IMR-90 (cell line): Measurements from ENCODE around the gene ADGRL3. TPM values are rescaled to one million over a fixed set of nuclear protein-coding genes. Genes with fewer than 3 reads are reported as not detected.

ENCODE experiments used
- ATAC-seq: fragments of 200-7000 bp; cut with Tn5 transposase; 2 replicates; pipeline ENCODE4 v1.9.1; 2020; ENCODE audit warnings: low read depth, mild to moderate bottlenecking, moderate library complexity
- BruUV-seq: library from RNA; stranded (reverse); fragments of 400-500 nt; replicated peaks from 2 replicates; lab custom pipeline; 2021; lab: Mats Ljungman, UMichigan
- CTCF ChIA-PET: fragments of 300-600 bp; formaldehyde crosslinking; extraction: SDS; loops from one replicate; lab custom pipeline; 2021; ENCODE audit warnings: antibody characterized with exemption; lab: Yijun Ruan, JAX
- POLR2A ChIA-PET: fragments of 300-600 bp; sonication (Branson Sonifier 250); formaldehyde crosslinking; loops from one replicate; lab custom pipeline; 2022; ENCODE audit warnings: antibody characterized with exemption; ENCODE audit not compliant: unreplicated experiment; lab: Charles Lee
- DNase-seq: peaks from one replicate; pipeline ENCODE4 v3.0.0; 2013
- H2AFZ ChIP-seq: replicated peaks from 2 replicates; pipeline ENCODE3; 2013; ENCODE audit warnings: low read length, mild to moderate bottlenecking; ENCODE audit not compliant: poor library complexity
- H2AK5ac ChIP-seq: 2 replicates; pipeline ENCODE4 v1.6.1; 2013; ENCODE audit warnings: low read depth, low read length, inconsistent platforms
- H2AK9ac ChIP-seq: replicated peaks from 2 replicates; pipeline ENCODE3; 2013; ENCODE audit warnings: mild to moderate bottlenecking, low read depth, low read length, moderate library complexity; ENCODE audit not compliant: poor library complexity
- H2BK120ac ChIP-seq: 2 replicates; pipeline ENCODE4 v1.6.1; 2013; ENCODE audit warnings: low read depth, low read length, inconsistent platforms
- H2BK15ac ChIP-seq: 3 replicates; pipeline ENCODE4 v1.6.1; 2013; ENCODE audit warnings: low read depth, low read length, inconsistent platforms
- H2BK20ac ChIP-seq: 2 replicates; pipeline ENCODE4 v1.6.1; 2013; ENCODE audit warnings: low read depth, mild to moderate bottlenecking, inconsistent platforms, low read length, moderate library complexity
- H2BK5ac ChIP-seq: 2 replicates; pipeline ENCODE4 v1.6.1; 2013; ENCODE audit warnings: mild to moderate bottlenecking, low read depth, low read length, inconsistent platforms; ENCODE audit not compliant: poor library complexity, severe bottlenecking
- H3K14ac ChIP-seq: replicated peaks from 2 replicates; pipeline ENCODE4 v1.6.1; 2013; ENCODE audit warnings: low read depth, low read length, inconsistent platforms
- H3K18ac ChIP-seq: 2 replicates; pipeline ENCODE4 v1.6.1; 2013; ENCODE audit warnings: low read depth, low read length, control low read depth
- H3K23ac ChIP-seq: 2 replicates; pipeline ENCODE4 v1.6.1; 2013; ENCODE audit warnings: low read depth, low read length, inconsistent platforms
- H3K27ac ChIP-seq: 2 replicates; pipeline ENCODE4 v1.5.1; 2013; ENCODE audit warnings: mild to moderate bottlenecking, control low read depth, low read length; ENCODE audit not compliant: insufficient read depth
- H3K27me3 ChIP-seq: 2 replicates; pipeline ENCODE4 v1.6.1; 2013; ENCODE audit warnings: low read length; ENCODE audit not compliant: control insufficient read depth, insufficient read depth
- H3K36me3 ChIP-seq: 2 replicates; pipeline ENCODE4 v1.6.1; 2013; ENCODE audit warnings: low read length, mixed read lengths; ENCODE audit not compliant: control insufficient read depth, insufficient read depth
- H3K4ac ChIP-seq: 2 replicates; pipeline ENCODE4 v1.6.1; 2013; ENCODE audit warnings: low read depth, low read length, inconsistent platforms
- H3K4me1 ChIP-seq: 2 replicates; pipeline ENCODE4 v1.6.1; 2013; ENCODE audit warnings: low read length, mixed read lengths; ENCODE audit not compliant: control insufficient read depth, insufficient read depth
- H3K4me2 ChIP-seq: 2 replicates; pipeline ENCODE4 v1.6.1; 2013; ENCODE audit warnings: low read depth, mild to moderate bottlenecking, control low read depth, low read length, moderate library complexity
- H3K4me3 ChIP-seq: 2 replicates; pipeline ENCODE4 v1.5.1; 2013; ENCODE audit warnings: low read depth, mild to moderate bottlenecking, control low read depth, low read length, moderate library complexity; ENCODE audit not compliant: insufficient read depth
- H3K56ac ChIP-seq: 2 replicates; pipeline ENCODE4 v1.6.1; 2013; ENCODE audit warnings: low read length, inconsistent platforms; ENCODE audit not compliant: insufficient read depth; ENCODE audit errors: extremely low read depth
- H3K79me1 ChIP-seq, 2 experiments: 2 replicates each; pipeline ENCODE4 v1.6.1; 2013; ENCODE audit warnings: low read length in 2 of 2, inconsistent platforms in 1 of 2, low read depth in 1 of 2
- H3K9ac ChIP-seq: 2 replicates; pipeline ENCODE4 v1.6.1; 2013; ENCODE audit warnings: low read depth, low read length, control low read depth
- H3K9me1 ChIP-seq: 2 replicates; pipeline ENCODE4 v1.6.1; 2013; ENCODE audit warnings: low read length, inconsistent platforms; ENCODE audit not compliant: insufficient read depth
- H3K9me3 ChIP-seq: 2 replicates; pipeline ENCODE4 v1.6.1; 2013; ENCODE audit warnings: low read length; ENCODE audit not compliant: control insufficient read depth, insufficient read depth
- H4K20me1 ChIP-seq: 2 replicates; pipeline ENCODE4 v1.6.1; 2013; ENCODE audit warnings: low read length, inconsistent platforms; ENCODE audit not compliant: insufficient read depth
- H4K5ac ChIP-seq: 2 replicates; pipeline ENCODE4 v1.6.1; 2013; ENCODE audit warnings: mild to moderate bottlenecking, low read depth, low read length, control low read depth
- H4K8ac ChIP-seq, 2 experiments: 2 replicates each; pipeline ENCODE4 v1.6.1; 2013; ENCODE audit warnings: low read depth in 2 of 2, low read length in 2 of 2, control low read depth in 1 of 2, inconsistent platforms in 1 of 2
- H4K91ac ChIP-seq: 2 replicates; pipeline ENCODE4 v1.6.1; 2013; ENCODE audit warnings: low read depth, low read length, inconsistent platforms; ENCODE audit not compliant: insufficient read depth
- BHLHE40 ChIP-seq: fragments of 150-350 bp; IDR thresholded peaks from 2 replicates; pipeline ENCODE4 v1.6.1; 2016; ENCODE audit warnings: mild to moderate bottlenecking, low read depth, low read length
- CEBPB ChIP-seq: IDR thresholded peaks from 2 replicates; pipeline ENCODE4 v1.6.1; 2012; ENCODE audit warnings: low read depth, low read length, improper control_type of control experiment
- CHD1 ChIP-seq: IDR thresholded peaks from 2 replicates; pipeline ENCODE4 v1.6.1; 2012; ENCODE audit warnings: low read depth, low read length, improper control_type of control experiment
- CTCF ChIP-seq: conservative IDR thresholded peaks from 2 replicates; pipeline ENCODE4 v1.5.1; 2012; ENCODE audit warnings: mild to moderate bottlenecking, low read depth, low read length, improper control_type of control experiment
- ELK1 ChIP-seq: fragments of 150-350 bp; IDR thresholded peaks from 2 replicates; pipeline ENCODE4 v1.6.1; 2016; ENCODE audit warnings: low read depth, mild to moderate bottlenecking, low read length, moderate library complexity, borderline replicate concordance
- FOS ChIP-seq: fragments of 150-350 bp; IDR thresholded peaks from 2 replicates; pipeline ENCODE4 v1.6.1; 2016; ENCODE audit warnings: low read depth, low read length
- MAFK ChIP-seq: IDR thresholded peaks from 2 replicates; pipeline ENCODE4 v1.6.1; 2012; ENCODE audit warnings: low read depth, low read length, improper control_type of control experiment
- MAZ ChIP-seq: IDR thresholded peaks from 2 replicates; pipeline ENCODE4 v1.6.1; 2012; ENCODE audit warnings: low read depth, mild to moderate bottlenecking, low read length, improper control_type of control experiment, moderate library complexity, borderline replicate concordance
- MXI1 ChIP-seq: IDR thresholded peaks from 2 replicates; pipeline ENCODE4 v1.6.1; 2012; ENCODE audit warnings: low read depth, mild to moderate bottlenecking, low read length, moderate library complexity, borderline replicate concordance
- NFE2L2 ChIP-seq: fragments of 150-350 bp; IDR thresholded peaks from 2 replicates; pipeline ENCODE4 v1.6.1; 2016; ENCODE audit warnings: low read depth, mild to moderate bottlenecking, low read length
- POLR2A ChIP-seq: IDR thresholded peaks from 2 replicates; pipeline ENCODE4 v1.6.1; 2012; ENCODE audit warnings: mild to moderate bottlenecking, low read depth, low read length
- RAD21 ChIP-seq: IDR thresholded peaks from 2 replicates; pipeline ENCODE4 v1.6.1; 2012; ENCODE audit warnings: low read length, improper control_type of control experiment
- RCOR1 ChIP-seq: IDR thresholded peaks from 2 replicates; pipeline ENCODE4 v1.6.1; 2012; ENCODE audit warnings: mild to moderate bottlenecking, low read length, improper control_type of control experiment; ENCODE audit not compliant: insufficient replicate concordance
- RFX5 ChIP-seq: IDR thresholded peaks from 2 replicates; pipeline ENCODE4 v1.8.0; 2012; ENCODE audit warnings: low read depth, mild to moderate bottlenecking, low read length, moderate library complexity
- SMC3 ChIP-seq: fragments of 150-350 bp; IDR thresholded peaks from 2 replicates; pipeline ENCODE4 v1.6.1; 2016; ENCODE audit warnings: low read depth, mild to moderate bottlenecking, antibody characterized with exemption, low read length, moderate library complexity
- WGBS, 2 experiments: methylation state at CpG; one replicate each; pipeline versions ENCODE4 v1.1.5 to v1.1.7; 2013; ENCODE audit warnings: missing lambda C conversion rate in 2 of 2; ENCODE audit not compliant: insufficient read length in 1 of 2; ENCODE audit errors: extremely low coverage in 2 of 2; 5-methylcytosine and 5-hydroxymethylcytosine counted together
- dilution Hi-C: fragments of 300-500 bp; cut with HindIII; formaldehyde crosslinking; loops from one replicate; pipeline ENCODE4 v1.14.3; 2018; ENCODE audit warnings: low sequenced_read_pairs; ENCODE audit not compliant: unreplicated experiment
- in situ Hi-C: fragments of 300-500 bp; cut with MboI; formaldehyde crosslinking; loops from 3 replicates; pipeline ENCODE4 v1.14.3; 2019; ENCODE audit warnings: low sequenced_read_pairs, inconsistent platforms, mixed read lengths
- intact Hi-C: fragments of 100-400 bp; cut with micrococcal nuclease; formaldehyde crosslinking; loops from 2 replicates; pipeline ENCODE4 v1.10.0; 2022
- polyA plus RNA-seq, 3 experiments: library from polyadenylated mRNA; depleted of rRNA; stranded (reverse); fragments of >200 nt; gene quantifications; 2 replicates each; pipeline ENCODE4 v1.2.3, GENCODE V29; 2012; ENCODE audit warnings: low replicate concordance in 1 of 3
- total RNA-seq: library from RNA; depleted of rRNA; stranded (reverse); fragments of >200 nt; gene quantifications from 2 replicates; pipeline ENCODE4 v1.2.3, GENCODE V29; 2012
- TF ChIP-seq, protein P1 (sequence below): fragments of 150-350 bp; IDR thresholded peaks from 2 replicates; pipeline ENCODE4 v1.6.1; 2017; ENCODE audit warnings: mild to moderate bottlenecking, antibody characterized with exemption, low read length, low read depth

Gene ADGRL3
- total and polyA plus RNA-seq, 2 of the 4 experiments (the other 2 are of a cell fraction) = 0.46 to 2.5 TPM

DNA sequence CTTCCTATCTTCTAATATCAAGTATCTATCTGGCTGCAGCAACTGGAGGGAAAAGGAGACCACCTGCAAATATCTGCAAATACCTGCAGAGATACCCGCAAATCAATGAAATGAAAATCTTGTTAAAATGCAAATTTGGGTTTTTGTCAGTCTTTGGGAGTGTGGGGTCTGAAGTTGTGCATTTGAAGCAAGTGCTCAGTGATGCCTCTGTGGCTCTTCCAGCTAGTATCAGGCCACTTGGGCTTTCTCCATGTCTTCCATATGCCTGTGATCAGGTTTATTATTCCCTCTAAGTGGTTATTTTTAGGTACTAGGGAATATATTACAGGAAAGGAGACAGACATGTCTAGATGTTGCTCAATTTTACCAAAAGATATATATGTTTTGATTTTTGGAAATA lies 880.3 kb downstream of the ADGRL3 start:
- dilution Hi-C loops = no loop called here
- no peak for DNase-seq

More for the DNA sequence above, 880.3 kb downstream of the ADGRL3 start:
- H3K9me3 ChIP-seq = no peaks in the 10 kb centered on the region
- H3K14ac ChIP-seq = no peak overlapping the region
- no peaks in the 10 kb centered on the region for H4K20me1 ChIP-seq
- no peak overlapping the region for H3K27ac ChIP-seq
- in situ Hi-C loops = no loop called here
- H4K8ac ChIP-seq = no peak overlapping the region
- no TSS peak for BruUV-seq
- no peak for ATAC-seq
- H4K91ac ChIP-seq = no peak overlapping the region
- no peak overlapping the region for H3K4me3 ChIP-seq
- H3K4me2 ChIP-seq = no peak overlapping the region
- H3K23ac ChIP-seq = no peak overlapping the region
- no peak overlapping the region for H3K4ac ChIP-seq
- no peak overlapping the region for H4K5ac ChIP-seq
- no peak overlapping the region for H3K9ac ChIP-seq
- no peak overlapping the region for H2AK9ac ChIP-seq
- H3K56ac ChIP-seq = no peak overlapping the region
- H3K18ac ChIP-seq = no peak overlapping the region
- no peaks in the 10 kb centered on the region for H3K9me1 ChIP-seq
- ChIA-PET POLR2A (no interaction called here), CTCF (no interaction called here)
- no peaks in the 10 kb centered on the region for H3K36me3 ChIP-seq
- no peak overlapping the region for H2BK120ac ChIP-seq
- intact Hi-C loops = no loop called here
- H2BK5ac ChIP-seq = no peak overlapping the region
- no peak for TF ChIP-seq RAD21
- TF ChIP-seq RFX5 = no peak
- no peak for TF ChIP-seq POLR2A
- no peak for TF ChIP-seq BHLHE40
- no peak for TF ChIP-seq FOS
- TF ChIP-seq MAZ = no peak
- TF ChIP-seq, protein P1, sequence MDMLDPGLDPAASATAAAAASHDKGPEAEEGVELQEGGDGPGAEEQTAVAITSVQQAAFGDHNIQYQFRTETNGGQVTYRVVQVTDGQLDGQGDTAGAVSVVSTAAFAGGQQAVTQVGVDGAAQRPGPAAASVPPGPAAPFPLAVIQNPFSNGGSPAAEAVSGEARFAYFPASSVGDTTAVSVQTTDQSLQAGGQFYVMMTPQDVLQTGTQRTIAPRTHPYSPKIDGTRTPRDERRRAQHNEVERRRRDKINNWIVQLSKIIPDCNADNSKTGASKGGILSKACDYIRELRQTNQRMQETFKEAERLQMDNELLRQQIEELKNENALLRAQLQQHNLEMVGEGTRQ = no peak
- TF ChIP-seq CEBPB = no peak
- TF ChIP-seq ELK1 = no peak
- no peak for TF ChIP-seq CTCF
- no peak for TF ChIP-seq MAFK
- no peak for TF ChIP-seq SMC3
- TF ChIP-seq MXI1 = no peak
- TF ChIP-seq NFE2L2 = no peak
- no peak for TF ChIP-seq CHD1
- no peak for TF ChIP-seq RCOR1
- no peak overlapping the region for H2AFZ ChIP-seq
- no peak overlapping the region for H2BK20ac ChIP-seq
- no peaks in the 10 kb centered on the region for H3K79me1 ChIP-seq
- H2AK5ac ChIP-seq = no peak overlapping the region
- no peak overlapping the region for H2BK15ac ChIP-seq
- no peaks in the 10 kb centered on the region for H3K4me1 ChIP-seq
- no CpG with 5 or more reads among the region's 1 CpG for WGBS, 2 experiments
- no peaks in the 10 kb centered on the region for H3K27me3 ChIP-seq
